GM12892 (cell line): Measurements from ENCODE around the gene KAT14.
"Not testable (repeated sequence)": the region's sequence is repeated elsewhere in the genome, so short reads cannot be mapped to it uniquely, and the experiment has no call there.

Experiments used
- DNase-seq: peaks from one replicate; pipeline ENCODE4 v3.0.0; 2011; ENCODE audit not compliant: insufficient read length
- FAIRE-seq: peaks from 2 replicates; lab custom pipeline; 2011; peaks lifted over from hg19 to GRCh38; lab: Jason Lieb, UNC
- POLR2A ChIP-seq: IDR thresholded peaks from 2 replicates; pipeline ENCODE4 v1.6.1; 2011; ENCODE audit warnings: low read depth, low read length, control low read depth
- POLR2AphosphoS5 ChIP-seq: IDR thresholded peaks from 2 replicates; pipeline ENCODE4 v1.6.1; 2011; ENCODE audit warnings: low read depth, low read length, control low read depth
- TAF1 ChIP-seq: IDR thresholded peaks from 2 replicates; pipeline ENCODE4 v1.6.1; 2011; ENCODE audit warnings: low read depth, mild to moderate bottlenecking, control low read depth, low read length, borderline replicate concordance

The KAT14 gene

DNA sequence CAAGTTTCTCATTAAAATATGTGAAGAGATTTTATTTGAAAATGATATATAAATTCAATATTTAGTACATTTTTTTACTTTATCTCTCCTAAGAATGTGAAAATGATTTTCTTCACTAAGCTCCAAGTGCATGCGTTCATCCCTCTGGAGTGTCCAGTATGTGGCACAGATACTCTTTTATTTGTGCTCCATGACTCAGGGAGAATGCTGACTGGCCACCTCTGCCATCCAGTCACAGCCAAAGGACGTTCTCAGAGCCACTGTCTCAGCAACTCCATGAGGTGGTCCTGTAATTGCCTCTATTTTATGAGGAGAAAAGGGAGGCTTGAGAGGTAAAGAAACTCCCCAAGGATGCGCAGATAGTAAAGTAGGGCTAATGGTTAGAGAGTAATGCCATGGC, 58.3 kb downstream of the KAT14 start:
- FAIRE-seq, result no peak
- no peak for DNase-seq
- TF ChIP-seq TAF1, result no peak
- TF ChIP-seq POLR2AphosphoS5, result no peak
- no peak for TF ChIP-seq POLR2A

DNA sequence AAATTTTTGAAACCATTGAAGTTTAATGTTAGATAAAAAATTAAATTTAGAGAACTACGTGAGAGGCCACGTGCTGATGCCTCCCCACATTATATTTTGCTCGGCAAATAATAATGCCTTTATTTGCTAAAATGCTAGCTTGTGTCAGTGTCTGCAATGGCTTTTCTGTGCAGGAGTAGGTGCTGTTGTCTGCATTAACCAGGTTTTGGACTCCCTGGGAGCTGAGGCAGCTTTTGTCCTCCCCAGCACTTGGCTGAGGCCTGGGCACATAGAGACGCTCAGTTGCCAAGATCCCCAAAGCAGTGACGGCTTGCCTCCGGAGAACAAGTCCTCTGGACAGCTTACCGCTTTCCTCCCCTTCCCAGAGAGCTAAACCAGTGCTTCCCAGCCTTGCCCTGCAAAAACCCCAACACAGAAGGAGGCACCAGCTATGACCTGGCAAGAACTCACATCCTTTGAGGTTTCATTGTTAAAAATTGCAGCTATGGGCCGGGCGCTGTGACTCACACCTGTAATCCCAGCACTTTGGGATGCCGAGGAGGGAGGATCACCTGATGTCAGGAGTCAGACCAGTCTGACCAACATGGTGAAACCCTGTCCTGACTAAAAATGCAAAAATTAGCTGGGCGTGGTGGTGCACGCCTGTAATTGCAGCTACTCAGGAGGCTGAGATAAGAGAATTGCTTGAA, 59.9 kb downstream of the KAT14 start:
- no peak for TF ChIP-seq POLR2A
- no peak for TF ChIP-seq POLR2AphosphoS5
- TF ChIP-seq TAF1, result no peak
- DNase-seq (no peak), FAIRE-seq (no peak)

DNA sequence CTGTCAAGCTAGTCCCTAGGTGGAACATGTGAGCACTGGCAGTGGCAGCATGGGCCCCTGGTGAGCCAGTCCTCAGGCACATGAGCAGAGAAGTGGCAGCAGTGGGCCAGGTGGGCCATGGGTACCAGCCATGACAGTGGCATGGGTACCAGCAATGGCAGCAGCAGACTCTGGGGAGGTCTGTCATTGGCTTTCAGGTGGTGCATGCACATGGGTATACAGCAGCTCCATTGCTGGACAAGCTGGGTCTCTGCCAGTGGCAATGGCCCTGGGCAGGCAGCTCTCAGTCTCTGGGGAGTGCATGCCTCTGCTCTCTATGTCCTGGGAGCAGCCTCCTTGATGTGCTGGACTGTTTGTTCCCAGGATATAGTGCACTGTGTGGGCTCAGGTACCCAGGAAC, 65.3 kb downstream of the KAT14 start:
- TF ChIP-seq POLR2AphosphoS5 (no peak), POLR2A (no peak), TAF1 (no peak)
- FAIRE-seq, result no peak
- no peak for DNase-seq

DNA sequence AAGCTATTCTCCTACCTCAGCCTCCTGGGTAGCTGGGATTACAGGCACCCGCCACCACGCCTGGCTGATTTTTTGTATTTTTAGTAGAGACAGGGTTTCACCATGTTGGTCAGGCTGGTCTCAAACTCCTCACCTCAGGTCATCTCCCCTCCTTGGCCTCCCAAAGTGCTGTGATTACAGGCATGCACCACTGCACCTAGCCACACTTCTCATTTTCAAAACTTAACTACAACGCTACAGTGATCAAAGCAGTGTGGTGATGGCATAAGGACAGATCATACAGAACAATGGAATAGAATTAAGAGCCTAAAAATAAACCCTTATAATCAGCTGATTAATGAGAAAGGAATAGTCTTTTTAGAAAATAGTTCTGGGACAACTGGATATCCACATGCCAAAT, 66.0 kb downstream of the KAT14 start:
- DNase-seq, FAIRE-seq: not testable (repeated sequence)

DNA sequence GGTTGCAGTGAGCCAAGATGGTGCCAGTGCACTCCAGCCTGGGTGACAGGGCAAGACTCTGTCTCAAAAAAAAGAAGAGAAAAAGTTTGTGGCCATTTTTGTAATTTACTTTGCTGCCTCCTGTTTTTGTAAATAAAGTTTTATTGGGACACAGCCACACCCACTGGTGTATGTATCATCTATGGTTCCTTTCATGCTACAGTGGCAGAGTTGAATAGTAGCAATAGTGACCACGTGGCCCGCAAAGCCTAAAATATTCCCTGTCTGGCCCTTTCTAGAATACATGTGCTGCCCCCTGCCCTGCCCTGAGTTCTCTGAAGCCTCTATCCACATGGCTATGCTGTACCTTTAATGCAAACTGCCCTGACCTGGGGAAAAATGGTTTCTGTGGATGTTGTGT, 75.3 kb downstream of the KAT14 start:
- DNase-seq (no peak), FAIRE-seq (no peak)
- no peak for TF ChIP-seq TAF1
- no peak for TF ChIP-seq POLR2AphosphoS5

DNA sequence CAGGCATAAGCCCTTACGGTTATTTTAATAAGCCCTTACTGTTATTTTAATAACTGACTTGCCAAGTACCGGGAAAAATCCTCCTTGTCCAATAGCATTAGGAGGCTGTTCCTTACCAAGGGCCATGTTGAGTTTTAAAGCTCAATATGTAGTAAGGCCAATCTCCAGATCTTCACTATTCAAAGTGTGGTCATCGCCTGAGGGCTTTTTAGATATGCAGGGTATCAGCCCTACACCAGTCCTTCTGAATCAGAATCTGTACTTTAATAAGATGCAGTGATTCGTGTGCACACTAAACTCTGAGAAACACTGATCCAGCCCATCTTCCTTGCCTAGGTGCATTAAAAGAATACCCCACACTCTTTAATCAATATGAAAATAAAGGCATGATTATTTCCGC, 77.9 kb downstream of the KAT14 start:
- no peak for TF ChIP-seq TAF1
- TF ChIP-seq POLR2AphosphoS5, result no peak
- no peak for TF ChIP-seq POLR2A
- DNase-seq, result no peak
- no peak for FAIRE-seq

DNA sequence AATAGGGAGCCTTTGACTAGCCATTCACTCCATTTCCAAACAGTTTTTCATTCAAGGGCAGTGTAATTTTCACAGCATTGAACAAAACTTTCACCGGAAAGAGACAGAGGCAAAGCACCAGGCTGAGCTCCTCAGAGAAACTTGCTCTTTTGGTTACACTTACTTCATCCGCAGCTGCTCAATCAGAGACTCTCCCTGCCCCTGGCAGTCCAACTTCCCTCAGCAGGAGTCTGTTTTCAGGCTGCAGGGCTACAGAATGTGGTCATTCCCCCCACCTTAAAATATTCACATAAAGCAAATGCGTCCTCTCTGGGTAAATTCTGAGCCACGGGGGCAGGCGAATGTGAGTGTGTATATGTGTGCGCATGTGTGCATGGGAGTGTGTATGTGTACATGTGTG, 80.6 kb downstream of the KAT14 start:
- FAIRE-seq (no peak), DNase-seq (no peak)
- TF ChIP-seq POLR2AphosphoS5 (no peak), POLR2A (no peak), TAF1 (no peak)

DNA sequence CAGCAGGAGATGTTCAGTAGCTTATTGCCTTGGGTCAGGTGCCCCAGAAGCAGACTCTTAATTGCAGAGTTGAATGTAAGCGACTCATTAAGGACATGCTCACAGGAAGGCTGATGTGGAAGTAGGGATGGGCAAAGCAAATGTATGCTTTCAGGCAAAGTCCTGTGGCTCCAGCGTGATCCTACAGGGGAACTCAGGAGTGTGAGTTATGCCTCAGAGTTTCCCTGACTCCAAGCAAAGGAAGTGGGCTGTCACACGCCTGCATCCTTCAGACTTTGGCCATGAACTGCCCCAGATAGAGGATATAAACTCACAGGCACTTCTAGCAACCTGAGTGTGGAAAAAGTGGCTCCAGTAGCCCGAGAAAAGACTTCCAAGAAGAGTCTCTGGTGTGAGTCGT, 85.7 kb downstream of the KAT14 start:
- DNase-seq, result no peak
- TF ChIP-seq POLR2AphosphoS5 (no peak), POLR2A (no peak), TAF1 (no peak)
- no peak for FAIRE-seq

DNA sequence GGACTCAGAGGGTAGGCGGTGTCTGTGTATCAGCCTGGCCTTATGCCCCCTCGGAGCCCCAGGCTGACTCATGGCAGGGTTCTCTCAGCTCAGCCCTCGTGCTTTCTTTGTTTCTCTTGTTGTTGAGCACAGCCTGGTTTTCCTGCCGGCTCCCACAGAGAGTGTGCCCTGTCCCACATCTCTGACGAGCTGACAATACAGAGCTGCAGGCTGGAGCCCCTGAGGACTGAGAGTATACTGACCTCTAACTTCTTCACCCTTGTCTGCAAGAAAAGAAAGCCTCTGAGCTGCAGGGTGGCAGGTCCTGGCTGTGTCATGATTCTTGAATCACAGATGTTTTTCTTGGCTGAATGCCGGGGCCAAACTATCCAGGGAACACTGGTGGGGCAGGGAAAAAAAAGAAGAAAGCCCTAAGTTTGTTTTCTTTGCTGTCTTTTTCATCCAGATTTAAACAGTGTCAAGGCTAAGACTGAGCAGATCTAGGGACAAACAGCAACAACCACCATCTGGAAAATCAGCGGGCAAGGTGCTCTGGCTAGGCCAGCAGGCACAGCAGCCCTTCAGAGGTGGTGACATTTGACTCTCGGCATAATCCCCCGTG, 87.4 kb downstream of the KAT14 start:
- no peak for DNase-seq
- FAIRE-seq, result no peak
- TF ChIP-seq TAF1 (no peak), POLR2A (no peak), POLR2AphosphoS5 (no peak)

DNA sequence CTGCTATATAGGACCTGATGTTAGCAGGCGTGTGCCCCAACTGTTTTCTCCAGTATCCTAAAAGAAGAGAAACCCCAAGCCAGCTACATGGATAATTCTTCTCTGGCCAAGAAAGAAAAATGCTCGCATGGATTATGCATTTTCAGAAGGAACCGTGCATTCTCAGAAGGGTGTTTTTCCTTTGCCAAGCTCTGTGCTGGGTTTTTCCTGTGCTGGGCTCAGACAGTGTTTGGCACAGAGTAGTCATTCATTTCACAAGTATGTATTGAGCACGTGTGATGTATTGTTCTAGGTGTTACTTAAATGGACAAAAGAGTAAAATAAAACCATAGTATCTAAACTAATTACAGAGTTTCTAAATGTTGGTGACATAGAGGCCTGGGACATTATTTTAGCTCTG, 88.0 kb downstream of the KAT14 start:
- DNase-seq, result no peak

DNA sequence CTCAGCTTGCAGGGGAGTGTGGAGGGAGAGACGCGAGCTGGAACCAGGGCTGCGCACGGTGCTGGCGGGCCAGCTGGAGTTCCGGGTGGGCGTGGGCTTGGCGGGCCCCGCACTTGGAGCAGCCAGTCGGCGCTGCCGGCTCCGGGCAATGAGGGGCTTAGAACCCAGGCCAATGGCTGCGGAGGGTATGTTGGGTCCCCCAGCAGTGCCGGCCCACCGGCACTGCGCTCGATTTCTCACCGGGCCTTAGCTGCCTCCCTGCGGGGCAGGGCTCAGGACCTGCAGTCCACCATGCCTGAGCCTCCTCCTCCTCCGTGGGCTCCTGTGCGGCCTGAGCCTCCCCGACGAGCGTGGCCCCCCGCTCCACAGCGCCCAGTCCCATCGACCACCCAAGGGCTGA, 89.1 kb downstream of the KAT14 start:
- not testable (repeated sequence) for FAIRE-seq, DNase-seq

More for the DNA sequence above, 88.0 kb downstream of the KAT14 start:
- FAIRE-seq, result no peak
- TF ChIP-seq POLR2A (no peak), TAF1 (no peak), POLR2AphosphoS5 (no peak)

DNA sequence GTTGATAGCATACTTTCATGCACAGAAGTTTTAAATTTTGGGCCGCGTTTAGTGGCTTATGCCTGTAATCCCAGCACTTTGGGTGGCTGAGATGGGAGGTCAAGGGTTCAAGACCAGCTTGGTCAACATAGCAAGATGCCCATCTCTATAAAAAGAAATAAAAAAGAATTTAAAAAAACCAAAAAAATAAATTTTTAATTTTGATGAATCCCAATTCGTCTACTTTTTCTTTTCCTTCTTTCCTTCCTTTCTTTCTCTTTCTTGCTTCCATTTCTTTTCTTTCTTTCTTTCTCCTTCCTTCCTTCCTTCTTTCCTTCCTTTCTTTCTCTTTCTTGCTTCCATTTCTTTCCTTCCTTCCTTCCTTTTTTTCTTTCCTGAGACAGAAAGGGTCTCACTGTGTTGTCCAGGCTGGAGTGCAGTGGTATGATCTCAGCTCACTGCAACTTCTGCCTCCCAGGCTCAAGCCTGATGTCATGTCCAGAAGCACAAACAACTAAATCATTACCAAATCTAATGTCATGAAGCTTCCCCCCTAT, 95.8 kb downstream of the KAT14 start:
- FAIRE-seq (no peak), DNase-seq (no peak)
- no peak for TF ChIP-seq TAF1
- TF ChIP-seq POLR2A, result no peak
- no peak for TF ChIP-seq POLR2AphosphoS5
